GM06990 (cell line): ENCODE data around the gene PTPRN2.

Experiments
- DNase-seq: peaks from one replicate; pipeline ENCODE4 v3.0.0-alpha.2; 2011; ENCODE audit not compliant: insufficient read length; ENCODE audit errors: extremely low read depth
- H3K27me3 ChIP-seq: replicated peaks from 2 replicates; pipeline ENCODE4 v1.6.0; 2011; ENCODE audit warnings: low read length; ENCODE audit not compliant: control insufficient read depth, insufficient read depth
- H3K36me3 ChIP-seq: 2 replicates; pipeline ENCODE4 v1.5.1; 2011; ENCODE audit warnings: low read length; ENCODE audit not compliant: control insufficient read depth, insufficient read depth
- H3K4me3 ChIP-seq: replicated peaks from 2 replicates; pipeline ENCODE4 v1.5.1; 2011; ENCODE audit warnings: low read depth, mild to moderate bottlenecking, control low read depth, low read length
- TF ChIP-seq, protein P1 (sequence below): IDR thresholded peaks from 2 replicates; pipeline ENCODE4 v1.5.1; 2011; ENCODE audit warnings: low read length, control low read depth, mild to moderate bottlenecking, inconsistent platforms; ENCODE audit not compliant: insufficient read depth, poor library complexity, severe bottlenecking

Gene PTPRN2

DNA sequence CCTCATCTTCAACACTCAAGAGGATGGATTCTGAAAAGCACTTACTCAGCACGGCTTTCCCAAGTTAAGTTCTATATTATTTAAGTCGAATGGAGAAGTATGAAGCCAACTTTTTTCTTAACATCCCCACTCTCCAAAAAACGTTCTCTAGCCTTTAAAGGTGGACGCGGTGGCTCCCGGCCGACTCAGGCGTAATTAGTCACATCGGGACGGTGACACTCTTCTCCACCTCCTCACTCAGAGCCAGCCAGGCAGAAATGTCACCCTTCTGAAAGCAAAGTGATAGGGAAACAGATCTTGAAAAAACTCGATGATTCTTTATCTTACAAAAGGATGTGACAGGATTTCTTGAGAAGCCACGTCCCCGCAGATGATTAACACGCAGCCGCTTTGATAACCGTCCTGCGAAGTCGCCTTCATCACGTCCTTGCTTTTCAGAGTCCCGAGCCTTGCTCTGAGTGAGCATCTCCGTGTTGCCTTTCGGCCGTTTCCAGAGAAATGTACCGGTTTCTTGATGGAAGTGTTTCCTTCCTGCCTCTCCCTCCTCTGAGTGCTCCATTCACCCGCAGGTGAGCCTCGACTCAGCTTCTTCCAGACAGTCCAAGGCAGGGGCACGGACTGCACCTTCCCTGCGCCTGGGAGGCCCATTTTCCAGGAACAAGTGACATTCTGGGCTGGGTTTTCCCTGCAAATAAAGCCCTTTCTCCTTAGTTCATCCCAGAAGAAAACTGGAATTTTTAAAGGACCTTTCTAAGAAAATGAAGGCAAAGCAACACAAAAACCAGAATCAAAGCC is 936.1 kb downstream of the PTPRN2 start:
- no peak for DNase-seq
- TF ChIP-seq, protein P1, sequence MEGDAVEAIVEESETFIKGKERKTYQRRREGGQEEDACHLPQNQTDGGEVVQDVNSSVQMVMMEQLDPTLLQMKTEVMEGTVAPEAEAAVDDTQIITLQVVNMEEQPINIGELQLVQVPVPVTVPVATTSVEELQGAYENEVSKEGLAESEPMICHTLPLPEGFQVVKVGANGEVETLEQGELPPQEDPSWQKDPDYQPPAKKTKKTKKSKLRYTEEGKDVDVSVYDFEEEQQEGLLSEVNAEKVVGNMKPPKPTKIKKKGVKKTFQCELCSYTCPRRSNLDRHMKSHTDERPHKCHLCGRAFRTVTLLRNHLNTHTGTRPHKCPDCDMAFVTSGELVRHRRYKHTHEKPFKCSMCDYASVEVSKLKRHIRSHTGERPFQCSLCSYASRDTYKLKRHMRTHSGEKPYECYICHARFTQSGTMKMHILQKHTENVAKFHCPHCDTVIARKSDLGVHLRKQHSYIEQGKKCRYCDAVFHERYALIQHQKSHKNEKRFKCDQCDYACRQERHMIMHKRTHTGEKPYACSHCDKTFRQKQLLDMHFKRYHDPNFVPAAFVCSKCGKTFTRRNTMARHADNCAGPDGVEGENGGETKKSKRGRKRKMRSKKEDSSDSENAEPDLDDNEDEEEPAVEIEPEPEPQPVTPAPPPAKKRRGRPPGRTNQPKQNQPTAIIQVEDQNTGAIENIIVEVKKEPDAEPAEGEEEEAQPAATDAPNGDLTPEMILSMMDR = no peak
- Histone ChIP-seq H3K27me3 (no peaks in the 10 kb centered on the region), H3K4me3 (no peak overlapping the region), H3K36me3 (no peaks in the 10 kb centered on the region)

DNA sequence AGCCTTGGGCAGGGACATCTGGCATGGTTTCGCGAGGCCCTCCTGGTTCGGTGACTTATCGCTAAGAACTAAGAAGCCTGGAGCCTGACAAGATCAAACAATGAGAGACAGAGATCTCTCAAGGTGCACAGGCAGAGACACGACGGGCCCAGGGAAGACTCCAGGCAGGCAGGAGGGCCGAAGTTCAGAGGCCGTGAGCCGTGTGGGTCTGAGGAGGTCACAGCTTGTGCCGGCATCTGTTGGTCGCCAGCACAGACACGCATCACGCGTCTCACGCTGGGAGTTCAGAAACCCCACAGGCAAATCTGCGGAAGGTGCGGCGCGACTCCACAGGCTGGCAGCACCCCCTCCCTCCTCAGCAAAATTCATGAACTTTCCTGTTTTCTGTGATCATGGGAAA is 936.8 kb downstream of the PTPRN2 start:
- Histone ChIP-seq H3K36me3 (no peaks in the 10 kb centered on the region), H3K27me3 (no peaks in the 10 kb centered on the region), H3K4me3 (no peak overlapping the region)
- DNase-seq = no peak
- TF ChIP-seq, protein P1 = no peak

DNA sequence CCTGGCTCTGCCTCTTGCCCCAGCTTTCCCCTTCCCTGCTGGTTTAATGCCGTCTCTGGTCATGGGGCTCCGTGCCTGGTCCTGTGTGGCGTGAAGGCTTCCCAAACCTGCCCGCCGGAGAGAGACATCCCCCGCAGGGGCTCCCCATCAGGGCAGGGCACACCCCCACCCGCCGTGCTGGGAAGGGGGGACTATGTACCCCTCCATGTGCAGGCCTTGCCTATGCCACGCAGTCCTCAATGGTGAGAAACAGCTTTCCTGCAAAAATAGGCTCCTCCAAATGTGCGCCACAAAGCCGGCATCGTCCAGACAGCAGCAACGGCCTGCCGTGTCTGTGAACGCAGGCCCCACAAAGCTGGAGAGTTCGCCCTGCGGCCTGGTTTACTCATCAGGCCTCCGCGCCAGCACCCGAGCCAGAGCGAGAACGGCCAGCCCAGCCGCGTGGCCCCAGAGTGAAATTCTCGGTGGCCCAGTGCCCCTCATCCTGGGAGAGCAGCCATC is 937.4 kb downstream of the PTPRN2 start:
- no peak for DNase-seq
- no peaks in the 10 kb centered on the region for H3K36me3 ChIP-seq

DNA sequence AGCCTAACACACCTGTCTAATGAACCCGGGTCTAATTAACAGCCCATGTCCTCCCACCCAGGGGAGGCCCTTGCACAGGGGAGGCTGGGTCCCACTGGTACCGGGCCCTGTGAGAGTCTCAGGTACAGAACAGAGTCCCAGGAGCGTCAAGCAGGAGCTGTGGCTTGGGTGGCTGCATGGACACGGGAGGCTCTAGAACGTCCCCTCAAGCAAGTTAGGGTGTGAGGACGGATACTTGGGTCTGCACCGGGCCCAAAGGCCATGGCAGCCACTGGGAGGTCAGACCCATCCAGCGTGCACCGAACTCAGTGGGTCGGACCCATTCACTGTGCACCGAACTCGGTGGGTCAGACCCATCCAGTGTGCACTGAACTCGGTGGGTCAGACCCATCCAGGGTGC is 941.1 kb downstream of the PTPRN2 start:
- Histone ChIP-seq H3K36me3 (no peaks in the 10 kb centered on the region), H3K27me3 (no peaks in the 10 kb centered on the region), H3K4me3 (no peak overlapping the region)
- TF ChIP-seq, protein P1 = no peak
- no peak for DNase-seq

More for the DNA sequence above, 937.4 kb downstream of the PTPRN2 start:
- H3K4me3 ChIP-seq = no peak overlapping the region
- TF ChIP-seq, protein P1 = no peak
- no peaks in the 10 kb centered on the region for H3K27me3 ChIP-seq

DNA sequence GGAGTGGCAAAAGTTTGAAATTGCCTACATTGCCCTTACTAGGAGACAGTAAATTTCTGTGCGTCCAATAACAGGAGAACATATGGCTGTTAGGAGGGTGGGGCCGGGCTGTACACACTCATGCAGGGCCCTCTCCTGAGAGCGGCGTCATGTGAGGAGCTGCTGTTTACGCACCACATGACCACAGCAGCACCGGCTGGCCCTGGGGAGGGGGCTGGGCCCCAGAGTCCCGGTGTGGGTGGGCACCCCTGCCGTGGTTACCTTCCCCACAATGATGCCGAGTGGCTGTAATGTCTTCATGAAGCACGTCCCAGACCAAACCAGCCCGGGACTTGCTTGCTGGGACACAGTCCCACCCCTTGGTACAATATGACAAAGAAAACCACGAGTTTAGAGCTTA is 942.1 kb downstream of the PTPRN2 start:
- Histone ChIP-seq H3K4me3 (no peak overlapping the region), H3K36me3 (no peaks in the 10 kb centered on the region)

More for the DNA sequence above, 942.1 kb downstream of the PTPRN2 start:
- TF ChIP-seq, protein P1 = no peak
- DNase-seq = no peak
- H3K27me3 ChIP-seq = no peaks in the 10 kb centered on the region
